HG02623 (cell line): Measurements from ENCODE around the gene ZNF605.
"Not testable (repeated sequence)": the region's sequence is repeated elsewhere in the genome, so short reads cannot be mapped to it uniquely, and the experiment has no call there.

ENCODE experiments used
- ATAC-seq: cut with Tn5 transposase; IDR thresholded peaks from one replicate; pipeline ENCODE4 v1.9.1; 2021; ENCODE audit warnings: moderate library complexity; ENCODE audit not compliant: unreplicated experiment

ZNF605 gene

DNA sequence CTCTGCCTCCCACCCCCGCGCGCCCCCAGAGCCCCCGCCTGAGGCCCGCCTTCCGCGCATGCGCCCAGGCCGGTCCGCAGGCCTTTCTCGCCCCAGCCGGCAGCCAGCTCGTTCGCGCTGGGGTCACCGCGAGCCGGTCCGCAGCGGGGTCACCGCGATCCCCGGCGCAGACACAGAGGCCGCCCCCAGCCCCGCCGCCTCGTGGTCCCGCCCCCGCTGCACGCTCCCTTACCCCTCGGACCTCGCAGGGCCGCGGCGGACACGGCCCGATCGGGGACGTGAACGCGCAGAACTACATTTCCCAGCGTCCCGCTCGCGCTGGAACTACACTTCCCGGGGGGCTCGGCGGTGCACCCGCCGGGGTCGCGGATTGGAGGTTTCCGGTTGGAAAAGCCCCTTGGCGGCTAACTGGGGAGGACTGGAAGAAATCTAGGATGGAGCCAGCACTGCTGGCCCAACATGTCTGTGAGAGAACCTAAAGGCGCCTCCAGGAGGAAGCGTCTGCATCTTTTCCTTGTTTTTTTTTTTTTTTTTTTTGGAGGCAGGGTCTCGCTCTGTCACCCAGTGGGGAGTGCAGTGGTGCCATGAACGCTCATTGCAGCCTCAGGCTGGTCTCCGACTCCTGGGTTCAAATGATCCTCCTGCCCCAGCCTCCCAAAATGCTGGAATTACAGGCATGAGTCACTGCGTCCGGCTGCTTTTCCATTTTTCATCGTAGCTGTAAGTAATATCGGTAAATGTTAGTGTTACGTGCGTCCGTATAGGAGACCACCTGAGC is at the start of gene ZNF605:
TSS of gene ZNF605 (minus strand) at position 296 of the 778 bp plus-strand sequence. CDS start 10,671 bp downstream, outside the sequence.
- peak; percentile 81 for ATAC-seq

DNA sequence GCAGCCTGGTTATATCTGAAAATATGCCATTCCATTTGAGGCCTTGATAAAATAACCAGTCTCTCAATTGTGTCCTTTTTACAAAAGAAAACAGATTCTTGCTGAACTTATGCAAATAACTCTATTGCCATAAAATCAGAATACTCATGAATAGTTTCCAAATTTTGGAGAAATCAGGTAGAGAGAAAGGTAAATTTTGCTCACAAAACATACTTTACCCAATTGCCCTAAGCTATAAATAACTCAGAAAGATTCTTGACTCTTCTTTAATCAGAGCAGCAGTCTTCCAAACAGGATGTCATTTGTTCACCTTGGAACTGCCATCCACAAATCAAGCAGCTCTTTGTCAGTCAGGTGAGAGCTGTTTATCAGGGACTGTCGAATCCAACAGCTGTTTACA is 42.6 kb upstream of the ZNF605 start:
- ATAC-seq = no peak

DNA sequence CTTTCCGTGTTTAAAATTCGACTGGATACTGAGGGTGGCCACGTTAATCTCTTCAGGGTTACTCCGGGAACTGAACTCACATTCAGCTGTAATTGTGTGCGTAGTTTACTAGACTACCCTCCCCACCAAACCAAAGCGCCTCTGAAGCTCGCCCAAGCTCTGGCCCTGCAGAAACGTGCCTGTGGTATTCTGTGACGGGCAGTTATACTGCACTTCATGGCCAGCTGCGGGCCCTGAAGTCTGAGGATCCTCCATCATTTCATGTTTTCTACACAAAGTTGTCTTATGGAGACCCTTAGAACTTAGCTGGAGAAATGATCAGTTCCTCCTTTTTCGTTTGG is 30.7 kb upstream of the ZNF605 start:
- no peak for ATAC-seq

DNA sequence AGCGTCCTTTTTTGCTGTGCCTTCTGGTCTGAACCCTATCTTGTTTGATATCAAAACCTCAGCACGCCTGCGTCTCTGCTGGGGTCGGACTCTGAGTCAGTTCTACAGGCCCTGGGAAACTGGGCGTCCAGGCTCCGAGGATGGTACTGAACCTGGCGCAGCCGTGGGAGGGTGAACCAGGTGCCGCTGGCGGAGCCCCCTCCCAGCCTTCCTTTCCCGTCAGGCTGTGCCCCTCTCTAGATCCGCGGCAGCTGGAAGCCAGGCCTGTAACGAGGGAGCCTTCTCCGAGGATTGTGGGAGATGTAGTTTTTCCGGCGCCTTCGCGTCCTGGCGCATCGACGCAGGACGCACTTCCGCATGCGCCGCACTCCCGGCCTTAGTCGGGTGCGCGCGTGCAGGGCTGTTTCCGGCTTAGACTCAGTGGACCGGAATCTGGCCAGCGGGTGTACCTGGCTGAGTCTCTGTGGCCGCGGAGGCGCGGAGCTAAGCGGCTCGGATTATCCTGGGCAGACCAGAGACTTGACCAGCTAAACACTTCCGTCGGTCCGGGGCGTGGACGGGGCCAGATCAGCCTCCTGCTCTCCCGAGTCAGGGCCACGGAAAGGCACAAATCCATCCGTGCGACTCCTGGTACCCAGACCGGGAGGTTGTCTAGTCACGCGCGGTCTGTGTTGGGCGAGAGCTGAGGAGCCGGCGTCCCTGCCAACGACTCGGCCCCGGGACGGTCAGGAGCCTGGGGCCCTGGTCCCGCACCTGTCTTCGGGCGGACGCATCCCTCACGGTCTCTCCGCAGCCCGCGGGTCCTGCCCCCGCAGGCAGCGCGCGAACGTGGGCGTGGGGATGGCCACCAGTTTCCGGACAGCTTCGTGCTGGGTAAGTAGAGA is 30.1 kb upstream of the ZNF605 start, which contains the start of gene ZNF26:
TSS of gene ZNF26 (plus strand) at position 367 of the 884 bp plus-strand sequence. CDS start at position 841, 474 bp downstream.
- ATAC-seq = peak; percentile 95

DNA sequence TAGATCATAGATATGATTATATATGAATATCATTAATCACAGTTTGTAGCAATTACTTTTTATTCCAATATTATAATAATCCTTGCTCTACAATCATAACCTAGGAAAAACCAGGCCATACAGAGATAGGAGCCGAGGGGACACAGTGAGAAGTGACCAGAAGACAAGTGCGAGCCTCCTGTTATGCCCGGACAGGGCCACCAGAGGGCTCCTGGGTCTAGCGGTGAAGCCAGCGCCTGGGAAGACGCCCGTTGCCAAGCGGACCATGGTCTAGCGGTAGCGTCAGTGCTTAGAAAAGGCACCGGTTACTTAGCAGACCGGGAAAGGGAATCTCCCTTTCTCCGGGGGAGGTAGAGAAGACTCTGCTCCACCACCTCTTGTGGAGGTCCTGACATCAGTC is 20.8 kb upstream of the ZNF605 start:
- not testable (repeated sequence) for ATAC-seq

DNA sequence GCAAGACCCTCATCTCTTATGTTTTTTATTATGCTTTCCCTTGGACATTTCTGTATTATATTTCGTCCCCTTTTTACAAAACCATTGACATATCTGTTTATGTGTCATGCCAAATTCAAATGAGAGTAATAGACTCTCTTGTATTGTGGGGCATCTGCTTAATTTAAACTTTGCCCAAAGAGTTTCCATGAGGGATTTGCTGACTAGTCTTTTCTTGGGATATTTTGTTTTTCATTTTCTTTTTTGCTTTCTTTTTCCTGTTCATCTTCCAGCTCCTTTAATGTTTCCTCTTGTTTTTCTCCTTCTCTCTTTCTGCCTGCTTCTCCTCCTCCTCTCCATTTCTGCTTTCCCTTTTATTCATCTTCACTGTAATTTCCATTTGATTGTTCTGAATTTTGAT is 16.3 kb upstream of the ZNF605 start:
- ATAC-seq = no peak

DNA sequence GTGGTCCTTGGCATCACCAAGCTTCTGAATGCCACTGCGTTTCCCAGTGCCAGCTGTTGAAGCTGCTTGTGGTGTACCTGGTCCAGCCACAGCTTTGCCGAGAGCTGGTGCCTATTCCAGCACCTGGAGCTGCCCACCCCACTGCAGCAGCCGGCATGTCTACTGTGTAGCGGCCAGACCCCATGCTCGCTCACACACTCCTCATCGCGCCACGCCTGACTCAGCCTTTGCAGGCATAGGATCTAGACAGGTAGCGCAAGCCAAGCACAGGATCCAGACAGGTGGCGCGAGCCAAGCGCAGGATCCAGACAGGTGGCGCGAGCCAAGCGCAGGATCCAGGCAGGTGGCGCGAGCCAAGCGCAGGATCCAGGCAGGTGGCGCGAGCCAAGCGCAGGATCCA is 11.6 kb upstream of the ZNF605 start:
- ATAC-seq = no peak

DNA sequence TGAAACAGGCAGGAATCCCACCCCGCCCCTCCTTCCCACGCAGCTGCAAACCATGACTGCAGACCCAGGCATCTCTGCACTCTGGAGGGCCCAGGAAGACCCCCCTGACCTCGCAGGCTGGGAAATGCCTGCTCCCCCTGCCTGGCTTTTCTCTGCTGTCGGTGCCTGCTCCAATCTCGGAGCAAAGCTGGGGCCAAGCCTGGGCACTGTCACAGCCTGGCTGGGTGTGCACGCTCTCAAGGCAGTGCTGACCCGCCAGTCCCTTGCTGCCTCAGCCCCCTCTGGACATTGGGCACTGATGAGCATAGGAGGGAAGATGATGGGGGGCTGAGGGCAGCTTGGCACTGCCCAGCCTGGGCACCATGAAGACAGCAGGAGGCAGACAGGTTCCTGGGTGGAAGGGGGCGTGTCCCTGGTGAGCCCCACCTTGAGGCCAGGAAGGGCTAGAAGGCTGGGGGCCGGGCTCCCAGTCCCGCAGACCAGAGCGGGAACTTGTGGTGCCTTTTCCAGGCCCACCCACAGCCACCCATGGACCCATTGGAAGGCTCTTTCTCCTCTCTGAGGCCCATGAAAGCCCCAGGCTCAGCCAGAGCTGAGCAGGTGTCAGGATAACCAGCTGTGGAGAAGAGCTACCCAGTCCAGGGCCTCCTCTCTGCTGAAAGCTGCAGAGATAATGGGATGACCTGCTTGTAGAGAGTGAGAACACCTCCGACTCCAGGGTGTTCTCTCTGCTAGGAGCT is 10.7 kb upstream of the ZNF605 start:
- no peak for ATAC-seq

DNA sequence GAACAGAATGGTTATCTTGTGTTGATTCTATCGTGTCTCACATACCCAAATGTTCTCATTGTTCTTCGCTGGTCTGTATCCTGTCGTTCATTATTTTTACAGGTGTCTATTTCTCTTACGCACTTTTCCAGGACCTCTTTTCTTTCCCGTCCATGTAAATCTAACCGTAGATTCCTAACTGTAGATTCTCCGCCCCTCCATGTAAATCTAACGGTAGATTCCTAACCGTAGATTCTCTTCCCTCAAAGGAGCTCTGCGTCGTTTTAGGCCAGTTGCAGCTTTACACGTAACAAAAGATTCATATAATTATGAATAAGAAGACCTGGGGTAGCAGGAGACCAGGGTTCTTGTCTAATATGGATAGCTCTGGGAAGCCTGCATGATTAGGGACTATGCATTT is 9.7 kb upstream of the ZNF605 start:
- ATAC-seq = no peak

DNA sequence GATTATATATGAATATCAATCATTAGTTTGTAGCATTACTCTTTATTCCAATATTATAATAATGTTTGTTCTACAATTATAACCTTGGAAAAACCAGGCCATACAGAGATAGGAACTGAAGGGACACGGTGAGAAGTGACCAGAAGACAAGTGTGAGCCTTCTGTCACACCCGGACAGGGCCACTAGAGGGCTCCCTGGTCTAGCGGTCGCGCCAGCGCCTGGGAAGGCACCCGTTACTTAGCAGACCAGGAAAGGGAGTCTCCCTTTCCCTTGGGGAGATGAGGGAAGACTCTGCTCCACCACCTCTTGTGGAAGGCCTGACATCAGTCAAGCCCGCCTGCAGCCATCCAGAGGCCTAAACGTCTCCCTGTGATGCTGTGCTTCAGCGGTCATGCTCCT is 7.8 kb upstream of the ZNF605 start:
- ATAC-seq = not testable (repeated sequence)

DNA sequence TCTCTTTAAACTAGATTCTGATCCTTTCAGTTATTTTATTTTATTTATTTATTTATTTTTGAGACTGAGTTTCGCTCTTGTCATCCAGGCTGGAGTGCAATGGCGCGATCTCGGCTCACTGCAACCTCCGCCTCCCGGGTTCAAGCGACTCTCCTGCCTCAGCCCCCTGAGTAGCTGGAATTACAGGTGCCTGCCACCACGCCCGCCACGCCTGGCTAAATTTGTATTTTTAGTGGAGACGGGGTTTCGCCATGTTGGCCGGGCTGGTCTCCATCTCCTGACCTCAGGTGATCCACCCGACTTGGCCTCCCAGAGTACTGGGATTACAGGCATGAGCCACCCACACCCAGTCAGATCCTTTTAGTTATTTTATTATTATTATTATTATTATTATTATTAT is 5.7 kb upstream of the ZNF605 start:
- ATAC-seq = not testable (repeated sequence)

DNA sequence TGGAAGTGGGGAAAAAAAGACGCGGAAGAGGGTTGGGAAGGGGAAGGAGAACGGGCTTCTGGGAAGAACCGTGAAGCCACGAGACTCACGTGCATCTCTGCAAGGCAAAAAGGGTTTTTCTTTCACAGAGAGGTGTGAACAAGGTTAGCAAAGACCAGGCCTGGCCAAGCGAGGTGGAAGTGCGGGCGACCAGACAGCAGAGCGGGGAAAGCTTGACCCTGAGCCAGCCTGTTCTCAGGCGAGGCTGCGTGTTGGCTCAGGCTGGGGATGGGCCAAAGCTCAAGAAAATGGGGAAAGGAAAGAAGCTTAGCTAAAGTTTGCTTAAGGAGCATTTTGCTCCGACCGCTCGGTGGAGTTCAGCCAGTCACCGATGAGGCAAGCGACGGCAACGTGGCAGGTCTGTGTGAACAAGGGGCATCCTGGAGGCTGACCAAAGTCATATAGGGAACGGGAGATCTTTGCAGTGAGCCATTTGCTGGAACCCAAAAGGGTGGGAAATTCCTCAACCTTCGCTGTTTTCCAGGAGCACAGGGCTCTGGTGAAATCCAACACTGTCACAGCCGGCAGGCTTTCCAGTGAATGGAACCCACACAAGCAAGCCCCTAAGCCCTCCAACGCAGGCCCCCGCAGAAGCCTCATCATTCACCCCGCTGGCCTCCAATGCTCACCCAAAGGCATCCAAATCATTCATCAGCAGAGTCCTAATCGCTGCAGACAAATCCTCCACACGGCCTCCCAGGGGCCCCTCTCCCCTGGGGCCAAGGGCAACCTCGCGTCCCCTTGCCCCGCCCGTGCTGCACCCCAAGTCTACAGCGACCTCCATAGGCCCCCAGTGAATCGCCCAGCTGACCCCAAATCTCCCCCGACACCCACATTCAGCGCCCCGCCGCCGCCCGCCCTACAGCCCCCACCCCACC is 754 bp downstream of the ZNF605 start:
- ATAC-seq = peak; percentile 25

DNA sequence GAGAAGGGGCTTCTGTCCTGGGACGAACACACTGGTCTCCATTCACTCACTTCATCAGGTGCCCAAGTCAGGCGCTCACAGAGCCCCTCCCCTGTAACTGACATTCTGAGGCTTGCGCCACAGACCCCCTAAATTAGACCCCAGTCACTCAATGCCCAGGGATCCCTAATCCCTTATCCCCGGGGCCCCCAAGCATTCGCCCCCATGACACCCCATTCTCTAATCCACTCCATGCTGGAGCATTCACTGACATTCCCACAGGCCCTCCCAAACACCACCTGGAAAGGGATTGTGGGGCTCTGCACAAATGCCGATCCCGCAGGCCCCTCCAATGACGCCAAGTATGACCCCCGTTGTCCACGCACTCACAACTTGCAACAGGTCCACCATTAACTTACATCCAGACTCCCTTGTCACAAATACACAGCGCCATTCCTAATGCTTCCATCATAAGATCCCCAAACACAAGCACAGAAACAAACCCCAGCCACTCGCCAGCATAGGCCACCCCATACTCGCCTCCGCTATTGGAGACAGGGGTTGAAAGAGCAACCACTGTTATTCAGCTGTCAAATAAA is 1.5 kb downstream of the ZNF605 start:
- no peak for ATAC-seq

DNA sequence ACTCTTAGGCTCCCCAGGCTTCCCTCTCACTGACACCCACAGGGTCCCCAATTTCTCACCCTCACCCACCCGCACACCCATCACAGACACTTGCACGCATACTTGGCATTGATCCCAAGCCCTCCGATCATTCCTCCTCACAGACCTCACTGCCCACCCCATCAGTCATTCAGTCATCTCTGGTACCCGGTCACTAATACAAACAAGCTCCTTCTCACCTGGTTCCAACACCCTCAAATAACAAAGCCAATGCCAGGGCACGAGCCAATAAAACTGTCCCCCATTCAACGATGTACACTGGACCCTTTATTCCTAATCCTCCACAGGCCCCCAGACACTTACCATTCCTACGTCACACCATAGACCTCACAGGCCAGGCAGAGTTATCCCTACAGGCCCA is 2.3 kb downstream of the ZNF605 start:
- ATAC-seq = no peak

DNA sequence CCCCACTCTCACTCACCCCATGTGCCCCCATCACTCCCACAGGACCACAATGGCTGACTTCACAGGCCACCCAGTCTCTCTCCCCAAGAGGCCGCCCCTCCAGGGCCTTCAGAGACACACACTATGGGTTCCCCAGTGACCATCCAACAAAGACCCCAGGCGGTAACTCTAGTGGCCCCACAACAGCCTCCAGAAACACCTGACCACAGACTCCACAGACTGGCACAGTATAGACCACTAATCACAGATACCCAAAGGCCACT is 3.0 kb downstream of the ZNF605 start:
- no peak for ATAC-seq

DNA sequence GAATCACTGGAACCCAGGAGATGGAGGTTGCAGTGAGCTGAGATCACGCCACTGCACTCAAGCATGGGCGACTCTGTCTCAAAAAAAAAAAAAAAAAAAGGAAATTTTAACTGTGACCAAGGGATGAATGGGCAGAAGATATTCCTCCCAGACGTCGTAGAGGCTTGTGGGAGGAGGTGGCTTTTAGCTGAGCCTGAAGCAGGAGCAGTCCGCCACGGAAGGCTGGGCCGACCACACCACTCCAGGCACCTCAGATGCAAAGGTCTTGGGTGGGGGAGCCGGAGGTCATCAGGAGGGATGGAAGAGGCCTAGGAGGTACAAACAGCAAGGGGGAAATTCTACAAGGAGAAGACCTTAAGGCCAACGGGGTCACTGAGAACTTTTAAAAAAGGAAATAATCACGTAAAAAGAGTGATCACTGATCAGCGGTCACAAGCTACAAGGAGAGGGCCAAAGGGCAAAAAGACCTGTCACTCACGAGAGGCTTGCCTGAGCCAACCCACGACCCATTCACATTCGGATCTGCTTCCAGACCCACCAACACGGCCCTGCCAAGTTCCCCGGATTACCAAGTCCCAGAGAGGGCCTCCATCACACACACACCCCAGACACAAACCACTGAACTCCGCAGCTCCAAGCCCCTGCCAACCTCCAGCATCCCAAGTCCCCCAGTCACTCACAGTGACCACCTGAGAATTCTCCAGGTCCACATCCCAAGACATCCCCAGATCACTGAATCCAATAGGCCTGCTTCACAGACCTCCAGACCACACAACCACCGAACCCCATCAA is 3.5 kb downstream of the ZNF605 start:
- ATAC-seq = no peak

DNA sequence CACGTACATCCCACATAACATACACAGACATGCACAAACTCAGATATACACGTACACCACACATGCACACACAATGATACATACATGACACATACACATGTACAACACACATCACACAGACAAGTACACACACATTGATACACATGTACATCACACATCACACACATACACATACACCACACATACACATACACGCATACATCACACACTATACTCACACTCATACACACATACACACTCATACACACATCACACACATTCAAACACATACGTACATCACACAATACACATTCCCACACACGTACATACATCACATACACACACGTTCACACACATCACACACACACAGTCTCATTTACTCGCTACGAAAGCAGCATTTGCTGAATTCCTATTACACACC is 4.5 kb downstream of the ZNF605 start:
- no peak for ATAC-seq

DNA sequence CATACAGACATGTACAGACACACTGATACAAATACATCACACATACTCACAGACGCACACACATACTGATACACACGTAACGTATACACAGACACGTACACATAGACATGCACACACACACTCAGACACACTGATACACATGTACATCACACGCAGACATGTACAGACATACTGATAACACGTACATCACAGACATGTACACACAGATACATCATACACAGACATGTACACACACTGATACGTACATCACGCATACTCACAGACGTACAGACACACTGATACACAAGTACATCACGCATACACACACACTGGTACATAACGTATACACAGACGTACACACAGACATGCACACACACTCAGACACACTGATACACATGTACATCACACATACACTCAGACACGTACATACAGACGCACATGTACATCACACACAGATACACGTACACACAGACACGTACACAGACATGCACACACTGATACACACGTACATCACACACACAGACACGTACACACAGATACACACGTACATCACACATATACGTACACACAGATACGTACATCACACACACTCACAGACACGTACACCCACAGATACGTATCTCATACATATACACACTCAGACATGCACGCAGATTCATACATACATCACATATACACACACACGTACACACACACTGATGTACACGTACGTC is 5.1 kb downstream of the ZNF605 start:
- no peak for ATAC-seq
